ENCODE results near the gene FAH.

GRCh38 chr15:80179935-80180334 is 27.1 kb downstream of the FAH start:
- TF ChIP-seq CTCF (IDR thresholded peaks at IDR 0.05) (no peak), EP300 (IDR thresholded peaks at IDR 0.05) (no peak)

All from tibial nerve (tissue), 4 donors.